Measurements from ENCODE around the gene MYO1H. TPM values are rescaled to one million over a fixed set of nuclear protein-coding genes. Genes with fewer than 3 reads are reported as not detected.

The MYO1H gene
- total RNA-seq, 1 experiment from 2014 or later = not detected

GRCh38 chr12:109369831-109370230, 22.1 kb downstream of the MYO1H start (continued):
- TF ChIP-seq CTCF (IDR thresholded peaks at IDR 0.05 in 2 of 3, conservative IDR thresholded peaks at IDR 0.05 in 1 of 3; ENCODE audit: borderline replicate concordance in 1 of 3, insufficient read depth in 1 of 3, low read depth in 2 of 3, low read length in 2 of 3) = no peak
- no peak for TF ChIP-seq MAX (IDR thresholded peaks at IDR 0.05)

DNA sequence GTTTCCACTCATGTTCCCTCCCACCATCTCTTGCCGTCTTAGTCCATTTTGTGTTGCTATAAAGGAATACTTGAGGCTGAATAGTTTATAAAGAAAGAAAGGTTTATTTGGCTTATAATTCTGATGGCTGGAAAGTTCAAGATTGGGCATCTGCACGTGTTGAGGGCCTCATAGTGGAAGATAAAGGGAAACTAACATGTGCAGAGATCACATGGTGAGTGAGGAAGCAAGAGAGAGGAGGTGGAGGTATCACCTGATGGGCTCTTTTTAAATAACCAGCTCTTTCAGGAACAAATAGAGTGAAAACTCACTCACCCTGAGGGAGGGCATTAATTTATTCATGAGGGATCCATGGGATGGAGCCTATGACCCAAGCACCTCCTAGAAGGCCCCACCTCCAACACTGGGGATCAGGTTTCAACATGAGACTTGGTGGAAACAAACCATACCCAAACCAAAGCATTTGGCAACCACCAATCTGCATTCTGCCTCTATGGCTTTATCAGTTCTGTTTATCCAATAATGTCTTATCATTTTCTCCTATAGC, 29.5 kb downstream of the MYO1H start:
- no peaks in the 10 kb centered on the region for H3K4me1 ChIP-seq (ENCODE audit: control insufficient read depth in 1 of 2, insufficient read depth in 2 of 2, low read length in 2 of 2)
- no peak overlapping the region for H3K4me3 ChIP-seq (replicated peaks in 1 of 2; ENCODE audit: low read depth in 1 of 2, low read length in 2 of 2)
- POLR2A ChIA-PET = no interaction called here
- intact Hi-C loops (cut with micrococcal nuclease) = no loop called here
- H3K79me2 ChIP-seq (ENCODE audit: insufficient read depth, low read length) = no peaks in the 10 kb centered on the region
- no peak overlapping the region for H3K9ac ChIP-seq (ENCODE audit: low read length)
- H3K27ac ChIP-seq (ENCODE audit: low read depth, low read length) = no peak overlapping the region
- H3K9me2 ChIP-seq (ENCODE audit: insufficient read depth) = no peaks in the 10 kb centered on the region; the same call in 1 of the 2 replicates
- no peaks in the 10 kb centered on the region for H4K20me1 ChIP-seq (ENCODE audit: insufficient read depth)
- DNase-seq (ENCODE audit: low read depth, low spot score) = no peak
- CTCF ChIA-PET = interaction anchor here (1.6 kb wide), 1 partner anchor 17 kb away, joined by 4 read pairs; no protein-coding TSS in a partner anchor
- no peaks in the 10 kb centered on the region for H3K9me3 ChIP-seq (ENCODE audit: control insufficient read depth in 1 of 2, insufficient read depth in 1 of 2, low read depth in 1 of 2, low read length in 2 of 2)
- H2AFZ ChIP-seq (ENCODE audit: low read depth, low read length, poor library complexity, severe bottlenecking) = no peak overlapping the region
- RAD21 ChIA-PET (ENCODE audit: low non-redundant PET in 1 of 2, low total read pairs in 2 of 2, uncharacterized antibody in 2 of 2, unreplicated experiment in 2 of 2) = no interaction called here
- no TSS peak for BruUV-seq (replicated peaks)
- no peaks in the 10 kb centered on the region for H3K27me3 ChIP-seq (ENCODE audit: insufficient read depth, low read length)
- ATAC-seq = no peak
- no peaks in the 10 kb centered on the region for H3K36me3 ChIP-seq (ENCODE audit: control insufficient read depth in 1 of 2, insufficient read depth in 2 of 2, low read length in 2 of 2)
- no peak for TF ChIP-seq EZH2phosphoT487 (IDR thresholded peaks at IDR 0.05; ENCODE audit: borderline replicate concordance)
- TF ChIP-seq JUND (IDR thresholded peaks at IDR 0.05) = no peak
- TF ChIP-seq ZNF274 (IDR thresholded peaks at IDR 0.05; ENCODE audit: low read depth, low read length) = no peak
- TF ChIP-seq, protein P1, sequence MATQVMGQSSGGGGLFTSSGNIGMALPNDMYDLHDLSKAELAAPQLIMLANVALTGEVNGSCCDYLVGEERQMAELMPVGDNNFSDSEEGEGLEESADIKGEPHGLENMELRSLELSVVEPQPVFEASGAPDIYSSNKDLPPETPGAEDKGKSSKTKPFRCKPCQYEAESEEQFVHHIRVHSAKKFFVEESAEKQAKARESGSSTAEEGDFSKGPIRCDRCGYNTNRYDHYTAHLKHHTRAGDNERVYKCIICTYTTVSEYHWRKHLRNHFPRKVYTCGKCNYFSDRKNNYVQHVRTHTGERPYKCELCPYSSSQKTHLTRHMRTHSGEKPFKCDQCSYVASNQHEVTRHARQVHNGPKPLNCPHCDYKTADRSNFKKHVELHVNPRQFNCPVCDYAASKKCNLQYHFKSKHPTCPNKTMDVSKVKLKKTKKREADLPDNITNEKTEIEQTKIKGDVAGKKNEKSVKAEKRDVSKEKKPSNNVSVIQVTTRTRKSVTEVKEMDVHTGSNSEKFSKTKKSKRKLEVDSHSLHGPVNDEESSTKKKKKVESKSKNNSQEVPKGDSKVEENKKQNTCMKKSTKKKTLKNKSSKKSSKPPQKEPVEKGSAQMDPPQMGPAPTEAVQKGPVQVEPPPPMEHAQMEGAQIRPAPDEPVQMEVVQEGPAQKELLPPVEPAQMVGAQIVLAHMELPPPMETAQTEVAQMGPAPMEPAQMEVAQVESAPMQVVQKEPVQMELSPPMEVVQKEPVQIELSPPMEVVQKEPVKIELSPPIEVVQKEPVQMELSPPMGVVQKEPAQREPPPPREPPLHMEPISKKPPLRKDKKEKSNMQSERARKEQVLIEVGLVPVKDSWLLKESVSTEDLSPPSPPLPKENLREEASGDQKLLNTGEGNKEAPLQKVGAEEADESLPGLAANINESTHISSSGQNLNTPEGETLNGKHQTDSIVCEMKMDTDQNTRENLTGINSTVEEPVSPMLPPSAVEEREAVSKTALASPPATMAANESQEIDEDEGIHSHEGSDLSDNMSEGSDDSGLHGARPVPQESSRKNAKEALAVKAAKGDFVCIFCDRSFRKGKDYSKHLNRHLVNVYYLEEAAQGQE (IDR thresholded peaks at IDR 0.05; ENCODE audit: low read depth) = no peak
- H3K4me2 ChIP-seq (ENCODE audit: low read length) = no peak overlapping the region

Data from HCT116 (cell line).